K562 (cell line): ENCODE results near the gene ANHX. TPM values are rescaled to one million over a fixed set of nuclear protein-coding genes. Genes with fewer than 3 reads are reported as not detected.

ENCODE experiments used
- CGGBP1 ChIP-seq: fragments of 250-450 bp; sonication (Bioruptor Pico); IDR thresholded peaks from 2 replicates; pipeline ENCODE4 v1.9.0; 2021; ENCODE audit warnings: mild to moderate bottlenecking
- HMGN3 ChIP-seq: IDR thresholded peaks from 2 replicates; pipeline ENCODE4 v1.6.1; 2011; ENCODE audit warnings: borderline replicate concordance, low read depth, mild to moderate bottlenecking, mixed read lengths, low read length; ENCODE audit not compliant: insufficient read length; ENCODE audit errors: extremely low read depth
- NCOR1 ChIP-seq: fragments of 450-650 bp; IDR thresholded peaks from 2 replicates; pipeline ENCODE4 v1.6.1; 2016; ENCODE audit warnings: mild to moderate bottlenecking, moderate library complexity
- RBM39 ChIP-seq: fragments of 200-400 bp; formaldehyde crosslinking; optimal IDR thresholded peaks from 2 replicates; pipeline ENCODE3; 2018; ENCODE audit warnings: low read depth, low read length
- ZNF407 ChIP-seq: fragments of 450-650 bp; IDR thresholded peaks from 2 replicates; pipeline ENCODE4 v1.6.1; 2016; ENCODE audit warnings: low read depth
- polyA plus RNA-seq, 8 experiments: library from polyadenylated mRNA; depleted of rRNA in 4 of 8; stranded (reverse) in 5 of 8; unstranded in 3 of 8; fragments of >200 nt; fragmentation: Nextera tagmentation in 2 of 8; fragmentation: Illumina TruSeq in 1 of 8; extraction: Ambion mirVana in 2 of 8; extraction: Trizol in 1 of 8; gene quantifications; 2 replicates each; pipeline versions ENCODE4 v1.2.1 to v1.2.3, GENCODE V29; 2011 to 2014; ENCODE audit warnings: inconsistent platforms in 1 of 8, missing spikeins in 1 of 8
- total RNA-seq, 7 experiments: library from RNA; depleted of rRNA in 6 of 7; stranded (reverse); fragments of >200 nt in 6 of 7; fragmentation: Illumina TruSeq in 2 of 7; extraction: Trizol in 2 of 7; gene quantifications; 2 replicates each; pipeline versions ENCODE4 v1.2.1 to v1.2.3, GENCODE V29; 2011 to 2021; ENCODE audit warnings: low replicate concordance in 1 of 7
- TF ChIP-seq, protein P1 (sequence below), 2 experiments: fragments of 450-650 bp in 1 of 2; sonication (generic) in 1 of 2; formaldehyde crosslinking in 1 of 2; IDR thresholded peaks; 2 replicates each; pipeline versions ENCODE4 v1.7.1 to v1.9.0; 2016 to 2022; ENCODE audit warnings: inconsistent platforms in 1 of 2, mild to moderate bottlenecking in 1 of 2, missing genetic modification reagents in 1 of 2
- TF ChIP-seq, protein P2 (sequence below): fragments of 250-450 bp; sonication (Bioruptor Pico); IDR thresholded peaks from 2 replicates; pipeline ENCODE4 v1.8.0; 2021; ENCODE audit warnings: moderate library complexity, mild to moderate bottlenecking, inconsistent platforms

The ANHX gene
- total and polyA plus RNA-seq, 9 of the 15 experiments (the other 6 are each of a cell fraction or from before 2014, with no cell fraction given): not detected

DNA sequence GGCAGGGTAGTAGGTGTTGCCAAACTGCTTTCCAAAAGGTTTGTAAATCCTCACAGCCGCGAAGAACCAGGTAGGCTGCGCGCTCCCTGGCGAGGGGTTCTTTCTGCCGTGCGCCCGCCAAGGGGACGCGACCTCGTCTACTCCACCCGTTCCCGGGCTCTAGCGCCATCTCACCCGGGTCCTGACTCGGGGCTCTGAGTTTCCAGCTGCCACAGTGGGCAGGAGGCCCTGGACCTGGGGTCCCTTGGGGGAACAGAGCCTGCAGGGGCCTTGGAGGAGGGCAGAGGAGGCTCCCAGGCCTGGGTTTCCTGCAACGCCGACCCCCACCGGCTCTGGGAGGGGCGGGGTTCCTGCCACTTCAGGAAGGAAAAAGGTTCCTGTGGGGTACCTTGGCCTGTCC is 706 bp downstream of the ANHX start (continued):
- TF ChIP-seq, protein P1, sequence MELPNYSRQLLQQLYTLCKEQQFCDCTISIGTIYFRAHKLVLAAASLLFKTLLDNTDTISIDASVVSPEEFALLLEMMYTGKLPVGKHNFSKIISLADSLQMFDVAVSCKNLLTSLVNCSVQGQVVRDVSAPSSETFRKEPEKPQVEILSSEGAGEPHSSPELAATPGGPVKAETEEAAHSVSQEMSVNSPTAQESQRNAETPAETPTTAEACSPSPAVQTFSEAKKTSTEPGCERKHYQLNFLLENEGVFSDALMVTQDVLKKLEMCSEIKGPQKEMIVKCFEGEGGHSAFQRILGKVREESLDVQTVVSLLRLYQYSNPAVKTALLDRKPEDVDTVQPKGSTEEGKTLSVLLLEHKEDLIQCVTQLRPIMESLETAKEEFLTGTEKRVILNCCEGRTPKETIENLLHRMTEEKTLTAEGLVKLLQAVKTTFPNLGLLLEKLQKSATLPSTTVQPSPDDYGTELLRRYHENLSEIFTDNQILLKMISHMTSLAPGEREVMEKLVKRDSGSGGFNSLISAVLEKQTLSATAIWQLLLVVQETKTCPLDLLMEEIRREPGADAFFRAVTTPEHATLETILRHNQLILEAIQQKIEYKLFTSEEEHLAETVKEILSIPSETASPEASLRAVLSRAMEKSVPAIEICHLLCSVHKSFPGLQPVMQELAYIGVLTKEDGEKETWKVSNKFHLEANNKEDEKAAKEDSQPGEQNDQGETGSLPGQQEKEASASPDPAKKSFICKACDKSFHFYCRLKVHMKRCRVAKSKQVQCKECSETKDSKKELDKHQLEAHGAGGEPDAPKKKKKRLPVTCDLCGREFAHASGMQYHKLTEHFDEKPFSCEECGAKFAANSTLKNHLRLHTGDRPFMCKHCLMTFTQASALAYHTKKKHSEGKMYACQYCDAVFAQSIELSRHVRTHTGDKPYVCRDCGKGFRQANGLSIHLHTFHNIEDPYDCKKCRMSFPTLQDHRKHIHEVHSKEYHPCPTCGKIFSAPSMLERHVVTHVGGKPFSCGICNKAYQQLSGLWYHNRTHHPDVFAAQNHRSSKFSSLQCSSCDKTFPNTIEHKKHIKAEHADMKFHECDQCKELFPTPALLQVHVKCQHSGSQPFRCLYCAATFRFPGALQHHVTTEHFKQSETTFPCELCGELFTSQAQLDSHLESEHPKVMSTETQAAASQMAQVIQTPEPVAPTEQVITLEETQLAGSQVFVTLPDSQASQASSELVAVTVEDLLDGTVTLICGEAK (IDR thresholded peaks at IDR 0.05): no peak
- TF ChIP-seq, protein P1 (CRISPR knock-in tag; IDR thresholded peaks at IDR 0.05): no peak
- no peak for TF ChIP-seq RBM39
- no peak for TF ChIP-seq CGGBP1
- no peak for TF ChIP-seq HMGN3
- no peak for TF ChIP-seq ZNF407
- TF ChIP-seq, protein P2, sequence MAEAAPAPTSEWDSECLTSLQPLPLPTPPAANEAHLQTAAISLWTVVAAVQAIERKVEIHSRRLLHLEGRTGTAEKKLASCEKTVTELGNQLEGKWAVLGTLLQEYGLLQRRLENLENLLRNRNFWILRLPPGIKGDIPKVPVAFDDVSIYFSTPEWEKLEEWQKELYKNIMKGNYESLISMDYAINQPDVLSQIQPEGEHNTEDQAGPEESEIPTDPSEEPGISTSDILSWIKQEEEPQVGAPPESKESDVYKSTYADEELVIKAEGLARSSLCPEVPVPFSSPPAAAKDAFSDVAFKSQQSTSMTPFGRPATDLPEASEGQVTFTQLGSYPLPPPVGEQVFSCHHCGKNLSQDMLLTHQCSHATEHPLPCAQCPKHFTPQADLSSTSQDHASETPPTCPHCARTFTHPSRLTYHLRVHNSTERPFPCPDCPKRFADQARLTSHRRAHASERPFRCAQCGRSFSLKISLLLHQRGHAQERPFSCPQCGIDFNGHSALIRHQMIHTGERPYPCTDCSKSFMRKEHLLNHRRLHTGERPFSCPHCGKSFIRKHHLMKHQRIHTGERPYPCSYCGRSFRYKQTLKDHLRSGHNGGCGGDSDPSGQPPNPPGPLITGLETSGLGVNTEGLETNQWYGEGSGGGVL (CRISPR knock-in tag): no peak
- TF ChIP-seq NCOR1: no peak
